GM18907 (cell line): ENCODE results near the gene RAB15.

Experiments used
- ATAC-seq: cut with Tn5 transposase; IDR thresholded peaks from one replicate; pipeline ENCODE4 v1.9.1; 2021; ENCODE audit warnings: mild to moderate bottlenecking, moderate library complexity; ENCODE audit not compliant: unreplicated experiment

RAB15 gene

GRCh38 chr14:64956697-64957406 is 15.3 kb downstream of the RAB15 start:
- ATAC-seq: no peak

- ATAC-seq: no peak
Observed at GRCh38 chr14:64955297-64955696, 16.8 kb downstream of the RAB15 start.

GRCh38 chr14:64954491-64955240 is 17.5 kb downstream of the RAB15 start:
- ATAC-seq: no peak

- ATAC-seq: no peak
Observed at GRCh38 chr14:64953661-64954060, 18.5 kb downstream of the RAB15 start.

GRCh38 chr14:64953310-64953654 is 18.9 kb downstream of the RAB15 start:
- no peak for ATAC-seq

GRCh38 chr14:64952598-64953309 is 19.4 kb downstream of the RAB15 start:
- peak; percentile 54 for ATAC-seq

- no peak for ATAC-seq
Observed at GRCh38 chr14:64951724-64952123, 20.4 kb downstream of the RAB15 start.

- ATAC-seq: no peak
Observed at GRCh38 chr14:64951291-64951690, 20.8 kb downstream of the RAB15 start.

- ATAC-seq: no peak
Observed at GRCh38 chr14:64950889-64951288, 21.2 kb downstream of the RAB15 start.

- ATAC-seq: no peak
Observed at GRCh38 chr14:64948612-64949210, 23.4 kb downstream of the RAB15 start.

GRCh38 chr14:64947710-64948611 is 24.2 kb downstream of the RAB15 start:
- no peak for ATAC-seq

- no peak for ATAC-seq
Observed at GRCh38 chr14:64946310-64947045, 25.7 kb downstream of the RAB15 start.

- ATAC-seq: no peak
Observed at GRCh38 chr14:64945431-64946178, 26.5 kb downstream of the RAB15 start.

GRCh38 chr14:64944861-64945260 is 27.3 kb downstream of the RAB15 start:
- no peak for ATAC-seq

- ATAC-seq: no peak
Observed at GRCh38 chr14:64944041-64944440, 28.1 kb downstream of the RAB15 start.

- ATAC-seq: no peak
Observed at GRCh38 chr14:64943556-64943955, 28.6 kb downstream of the RAB15 start.

- no peak for ATAC-seq
Observed at GRCh38 chr14:64942531-64943111, 29.5 kb downstream of the RAB15 start, which contains the start of gene GPX2. Gene GPX2, minus strand, starts transcription at chr14:64942745. Its CDS starts 19 bp downstream, at chr14:64942726.

GRCh38 chr14:64940336-64940910 is 31.7 kb downstream of the RAB15 start:
- no peak for ATAC-seq
